ENCODE results near the gene AATK.

- TF ChIP-seq ZBTB33 (IDR thresholded peaks at IDR 0.05) (no peak), CTCF (IDR thresholded peaks at IDR 0.05 in 2 of 3, conservative IDR thresholded peaks at IDR 0.05 in 1 of 3; ENCODE audit: control insufficient read depth in 2 of 3, extremely low read depth in 1 of 3, insufficient read depth in 1 of 3, low read depth in 3 of 3, low read length in 3 of 3) (no peak), GATAD2B (conservative IDR thresholded peaks at IDR 0.05; ENCODE audit: low read depth) (no peak), USF2 (IDR thresholded peaks at IDR 0.05; ENCODE audit: borderline replicate concordance, low read depth, low read length) (no peak), JUNB (IDR thresholded peaks at IDR 0.05) (no peak), SP1 (IDR thresholded peaks at IDR 0.05; ENCODE audit: low read depth, low read length) (no peak), CHD1 (IDR thresholded peaks at IDR 0.05; ENCODE audit: low read depth, low read length) (no peak), REST (IDR thresholded peaks at IDR 0.05; ENCODE audit: low read depth, low read length) (no peak), PRDM15 (CRISPR knock-in tag; IDR thresholded peaks at IDR 0.05) (no peak), SREBF1 (IDR thresholded peaks at IDR 0.05; ENCODE audit: low read length) (no peak), TAF1 (IDR thresholded peaks at IDR 0.05; ENCODE audit: borderline replicate concordance, low read depth, low read length) (no peak), ZNF592 (IDR thresholded peaks at IDR 0.05) (no peak), ESRRA (IDR thresholded peaks at IDR 0.05; ENCODE audit: low read length) (no peak), EP300 (IDR thresholded peaks at IDR 0.05; ENCODE audit: borderline replicate concordance in 1 of 2, control insufficient read depth in 1 of 2, low read depth in 2 of 2, low read length in 2 of 2) (no peak)
Observed at GRCh38 chr17:81191116-81191515, 25.1 kb upstream of the AATK start.

Data from GM12878 (cell line).